GM04503 (cell line): ENCODE measurements around the gene SLC35B2.

ENCODE experiments used
- DNase-seq: peaks from one replicate; pipeline ENCODE4 v3.0.0-alpha.2; 2012; ENCODE audit warnings: low read depth

Gene SLC35B2

GRCh38 chr6:44286285-44286565, 28.9 kb upstream of the SLC35B2 start:
- no peak for DNase-seq

- DNase-seq, result no peak
Observed at GRCh38 chr6:44285552-44286284, 28.4 kb upstream of the SLC35B2 start.

GRCh38 chr6:44284867-44285266, 27.5 kb upstream of the SLC35B2 start:
- DNase-seq, result no peak

- no peak for DNase-seq
Observed at GRCh38 chr6:44284121-44284520, 26.8 kb upstream of the SLC35B2 start.

GRCh38 chr6:44278774-44279697, 21.7 kb upstream of the SLC35B2 start:
- DNase-seq, result no peak

GRCh38 chr6:44278315-44278714, 21.0 kb upstream of the SLC35B2 start:
- DNase-seq, result no peak

GRCh38 chr6:44277763-44278162, 20.4 kb upstream of the SLC35B2 start:
- DNase-seq, result no peak

- no peak for DNase-seq
Observed at GRCh38 chr6:44276667-44277640, 19.6 kb upstream of the SLC35B2 start.

- DNase-seq, result no peak
Observed at GRCh38 chr6:44275749-44276648, 18.7 kb upstream of the SLC35B2 start.

- DNase-seq, result no peak
Observed at GRCh38 chr6:44275271-44275748, 18.0 kb upstream of the SLC35B2 start.

GRCh38 chr6:44273617-44274016, 16.3 kb upstream of the SLC35B2 start:
- no peak for DNase-seq

- DNase-seq, result no peak
Observed at GRCh38 chr6:44272999-44273566, 15.8 kb upstream of the SLC35B2 start.

GRCh38 chr6:44272529-44272928, 15.2 kb upstream of the SLC35B2 start:
- DNase-seq, result no peak

GRCh38 chr6:44271914-44272313, 14.6 kb upstream of the SLC35B2 start:
- DNase-seq, result no peak

GRCh38 chr6:44271406-44271723, 14.0 kb upstream of the SLC35B2 start:
- no peak for DNase-seq

- DNase-seq, result no peak
Observed at GRCh38 chr6:44270526-44271405, 13.4 kb upstream of the SLC35B2 start.

- no peak for DNase-seq
Observed at GRCh38 chr6:44269921-44270525, 12.7 kb upstream of the SLC35B2 start, which contains the start of gene TMEM151B. Gene TMEM151B, plus strand, starts transcription at chr6:44270450. Its CDS starts 293 bp downstream, at chr6:44270743.

- DNase-seq, result no peak
Observed at GRCh38 chr6:44269178-44269920, 12.0 kb upstream of the SLC35B2 start.
